Measurements from ENCODE around the gene CANT1. TPM values are rescaled to one million over a fixed set of nuclear protein-coding genes. Genes with fewer than 3 reads are reported as not detected.

The CANT1 gene
- total and polyA plus RNA-seq, 8 donors = 16.6 to 151 (median 40.7) TPM

DNA sequence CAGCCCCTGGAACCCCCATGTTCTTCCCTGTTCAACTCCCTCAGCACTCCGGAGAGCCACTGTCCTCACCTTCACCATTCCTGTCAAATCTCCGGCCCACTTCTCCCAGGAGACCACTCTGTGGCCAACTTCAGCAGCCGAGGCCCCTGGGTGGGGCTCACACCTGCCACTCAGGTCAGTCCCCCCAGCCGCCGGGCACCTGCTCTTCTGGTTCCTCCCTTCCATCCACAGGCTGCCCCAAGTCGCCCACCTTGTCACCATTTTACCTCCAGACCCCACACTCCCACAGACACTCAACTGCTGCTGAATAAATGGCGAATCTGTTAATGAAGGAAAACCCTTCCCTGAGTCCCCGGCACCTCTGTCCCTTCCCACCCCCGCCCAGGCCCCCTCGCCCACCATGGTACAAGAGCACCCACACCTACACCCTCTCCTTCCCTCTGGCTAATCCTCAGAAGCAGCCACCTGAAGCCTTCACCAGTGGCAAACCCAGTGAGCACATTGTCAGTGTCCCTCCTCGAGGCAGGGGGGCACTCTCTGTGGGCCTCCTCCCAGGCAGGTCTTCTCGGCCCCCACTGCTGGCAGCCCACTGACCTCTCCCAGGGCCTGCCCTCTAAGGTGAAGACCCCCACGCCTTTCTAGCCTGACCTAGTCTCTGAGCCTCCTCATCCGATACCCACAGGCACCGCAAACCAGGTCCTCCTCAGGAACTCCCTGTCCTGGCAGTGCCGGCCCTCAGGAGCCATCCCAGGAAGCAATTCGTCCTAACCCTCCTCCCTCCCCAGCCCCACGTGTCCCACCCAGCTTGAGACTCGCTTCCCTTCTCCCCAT is 8.2 kb downstream of the CANT1 start:
- no peak for DNase-seq
- WGBS, 5 donors = 59 to 70% (median 69%) methylated on average over 18 to 19 of the region's 19 CpGs
- H3K27ac ChIP-seq = peak overlapping the region in 2 of 5 donors; percentile 4 to 8

DNA sequence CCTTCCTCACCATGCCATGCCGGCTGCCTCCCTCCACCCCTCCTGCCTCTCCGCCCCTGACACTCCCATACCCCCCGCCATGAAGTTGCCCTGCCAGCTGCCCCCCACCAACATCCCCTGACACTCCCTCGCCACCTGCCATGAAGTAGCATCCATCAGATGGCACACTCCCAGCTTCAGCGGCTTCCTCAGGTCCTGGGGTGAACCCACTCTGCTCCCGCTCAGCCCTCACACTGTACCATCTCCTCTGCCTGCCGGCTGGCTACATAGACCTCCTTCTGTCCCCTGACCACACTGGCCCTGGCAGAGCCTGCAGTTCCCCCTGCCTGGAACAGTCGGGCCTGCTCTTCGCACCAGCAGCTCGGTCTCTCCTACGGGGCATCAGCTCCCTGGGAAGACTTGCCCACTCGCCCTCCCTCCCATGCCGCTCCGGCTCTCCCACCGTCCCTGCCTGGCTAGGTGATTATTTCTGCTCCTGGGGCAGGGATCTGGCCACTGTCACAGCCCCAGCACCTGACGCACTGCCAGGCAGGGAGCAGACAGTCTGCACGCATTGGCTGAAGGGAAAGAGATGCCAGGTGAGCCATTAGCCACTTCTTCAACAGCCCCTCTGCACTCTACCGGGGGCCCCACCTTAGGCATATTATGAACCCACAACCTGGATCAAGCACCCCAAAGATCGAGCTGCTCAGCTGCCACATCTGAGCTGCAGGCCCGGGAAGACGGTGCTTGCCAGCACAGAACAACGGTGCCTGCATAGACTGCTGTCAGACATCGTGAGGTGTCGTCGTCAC is 9.0 kb downstream of the CANT1 start:
- TF ChIP-seq, protein P1, sequence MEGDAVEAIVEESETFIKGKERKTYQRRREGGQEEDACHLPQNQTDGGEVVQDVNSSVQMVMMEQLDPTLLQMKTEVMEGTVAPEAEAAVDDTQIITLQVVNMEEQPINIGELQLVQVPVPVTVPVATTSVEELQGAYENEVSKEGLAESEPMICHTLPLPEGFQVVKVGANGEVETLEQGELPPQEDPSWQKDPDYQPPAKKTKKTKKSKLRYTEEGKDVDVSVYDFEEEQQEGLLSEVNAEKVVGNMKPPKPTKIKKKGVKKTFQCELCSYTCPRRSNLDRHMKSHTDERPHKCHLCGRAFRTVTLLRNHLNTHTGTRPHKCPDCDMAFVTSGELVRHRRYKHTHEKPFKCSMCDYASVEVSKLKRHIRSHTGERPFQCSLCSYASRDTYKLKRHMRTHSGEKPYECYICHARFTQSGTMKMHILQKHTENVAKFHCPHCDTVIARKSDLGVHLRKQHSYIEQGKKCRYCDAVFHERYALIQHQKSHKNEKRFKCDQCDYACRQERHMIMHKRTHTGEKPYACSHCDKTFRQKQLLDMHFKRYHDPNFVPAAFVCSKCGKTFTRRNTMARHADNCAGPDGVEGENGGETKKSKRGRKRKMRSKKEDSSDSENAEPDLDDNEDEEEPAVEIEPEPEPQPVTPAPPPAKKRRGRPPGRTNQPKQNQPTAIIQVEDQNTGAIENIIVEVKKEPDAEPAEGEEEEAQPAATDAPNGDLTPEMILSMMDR (IDR thresholded peaks at IDR 0.05) = no peak
- TF ChIP-seq POLR2AphosphoS5 (IDR thresholded peaks at IDR 0.05) = no peak
- TF ChIP-seq POLR2A (IDR thresholded peaks at IDR 0.05) = no peak
- TF ChIP-seq EP300 (IDR thresholded peaks at IDR 0.05) = no peak
- no peaks in the 10 kb centered on the region for H3K9me3 ChIP-seq
- DNase-seq = no peak
- intact Hi-C loops (cut with DNase I; ENCODE audit: low total_unique reads) = no loop called here
- H3K4me3 ChIP-seq = no peak overlapping the region
- H3K27ac ChIP-seq = peak overlapping the region in 1 of 5 donors; percentile 4
- H3K4me1 ChIP-seq = peaks cover 60 to 79% (median 69%) of the 10 kb centered on the region in 4 donors
- H3K27me3 ChIP-seq = no peaks in the 10 kb centered on the region
- 74 to 83% (median 77%) methylated on average over 22 to 25 of the region's 25 CpGs for WGBS, 5 donors
- peaks cover 20 to 64% (median 53%) of the 10 kb centered on the region in 4 donors for H3K36me3 ChIP-seq

More for the DNA sequence above, 8.2 kb downstream of the CANT1 start:
- no peaks in the 10 kb centered on the region for H3K9me3 ChIP-seq
- peaks cover 19 to 56% (median 45%) of the 10 kb centered on the region in 4 donors for H3K36me3 ChIP-seq
- H3K27me3 ChIP-seq = no peaks in the 10 kb centered on the region
- intact Hi-C loops (cut with DNase I; ENCODE audit: low total_unique reads) = no loop called here
- H3K4me3 ChIP-seq = no peak overlapping the region
- peaks cover 64 to 80% (median 72%) of the 10 kb centered on the region in 4 donors for H3K4me1 ChIP-seq
- no peak for TF ChIP-seq EP300 (IDR thresholded peaks at IDR 0.05)
- TF ChIP-seq POLR2A (IDR thresholded peaks at IDR 0.05) = no peak
- TF ChIP-seq, protein P1 (IDR thresholded peaks at IDR 0.05) = no peak
- no peak for TF ChIP-seq POLR2AphosphoS5 (IDR thresholded peaks at IDR 0.05)

DNA sequence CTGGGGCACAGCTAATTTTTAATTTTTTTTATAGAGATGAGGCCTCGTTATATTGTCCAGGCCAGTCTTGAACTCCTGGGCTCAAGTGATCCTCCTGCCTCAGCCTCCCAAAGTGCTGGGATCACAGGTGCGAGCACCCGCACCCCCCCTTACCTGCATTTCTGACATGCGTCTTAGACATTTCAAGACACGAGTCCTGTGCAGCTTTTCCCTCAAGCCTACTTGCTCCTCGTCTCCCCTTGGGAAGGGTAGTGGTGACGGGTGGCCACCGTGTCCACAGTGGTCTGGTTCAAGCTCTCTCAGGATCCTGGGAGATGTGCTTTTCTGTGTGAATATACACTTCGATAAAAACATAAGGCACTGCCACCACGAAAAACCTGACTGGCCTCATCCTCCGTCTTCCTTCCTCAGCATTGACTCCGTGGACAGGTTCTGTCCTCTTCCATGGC is 9.6 kb downstream of the CANT1 start:
- Histone ChIP-seq H3K9me3 (no peaks in the 10 kb centered on the region), H3K4me1 (peaks cover 57 to 79% (median 69%) of the 10 kb centered on the region in 4 donors), H3K27ac (no peak overlapping the region), H3K36me3 (peaks cover 20 to 70% (median 60%) of the 10 kb centered on the region in 4 donors), H3K27me3 (no peaks in the 10 kb centered on the region), H3K4me3 (no peak overlapping the region)
- DNase-seq = no peak
- intact Hi-C loops (cut with DNase I; ENCODE audit: low total_unique reads) = no loop called here
- WGBS, 5 donors = 90 to 95% (median 93%) methylated on average over 12 of the region's 12 CpGs
- TF ChIP-seq, protein P1 (IDR thresholded peaks at IDR 0.05) = no peak
- TF ChIP-seq EP300 (IDR thresholded peaks at IDR 0.05) = no peak
- no peak for TF ChIP-seq POLR2AphosphoS5 (IDR thresholded peaks at IDR 0.05)
- TF ChIP-seq POLR2A (IDR thresholded peaks at IDR 0.05) = no peak

DNA sequence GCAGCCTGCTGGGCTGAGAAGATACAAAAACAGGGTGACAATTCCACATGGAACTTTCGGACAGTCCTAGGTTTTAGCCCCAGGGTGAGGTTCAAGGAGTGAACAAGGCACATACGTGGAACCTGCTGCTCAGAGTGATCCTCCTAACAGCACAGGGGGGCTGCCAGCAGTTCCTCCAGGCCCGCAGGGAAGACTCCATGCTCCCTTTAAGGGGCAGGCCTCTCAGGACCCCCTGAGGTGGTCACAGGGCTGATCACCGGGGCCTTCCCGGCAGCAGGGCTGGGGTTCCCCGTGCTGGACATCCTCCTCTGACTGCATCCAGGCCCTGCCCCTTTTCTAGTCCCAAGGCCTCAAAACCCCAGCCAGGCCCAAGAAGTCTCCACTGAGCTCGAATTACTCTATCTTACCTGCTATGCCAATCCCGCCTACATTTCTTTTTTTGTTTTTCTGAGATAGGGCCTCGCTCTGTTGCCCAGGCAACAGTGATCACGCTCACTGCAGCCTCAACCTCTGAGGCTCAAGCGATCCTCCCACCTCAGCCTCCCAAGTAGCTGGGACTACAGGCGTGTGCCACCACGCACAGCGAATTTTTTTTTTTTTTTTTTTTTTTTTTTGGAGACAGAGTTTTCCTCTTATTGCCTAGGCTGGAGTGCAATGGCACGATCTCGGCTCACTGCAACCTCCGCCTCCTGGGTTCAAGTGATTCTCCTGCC is 10.4 kb downstream of the CANT1 start:
- no peak overlapping the region for H3K4me3 ChIP-seq
- 64 to 84% (median 80%) methylated on average over 16 to 17 of the region's 17 CpGs for WGBS, 5 donors
- intact Hi-C loops (cut with DNase I; ENCODE audit: low total_unique reads) = no loop called here
- no peaks in the 10 kb centered on the region for H3K27me3 ChIP-seq
- H3K36me3 ChIP-seq = peaks cover 20 to 78% (median 67%) of the 10 kb centered on the region in 4 donors
- H3K4me1 ChIP-seq = peaks cover 64 to 86% (median 76%) of the 10 kb centered on the region in 4 donors
- DNase-seq = no peak
- peak overlapping the region; percentile 66 to 83 (median 76) for H3K27ac ChIP-seq
- TF ChIP-seq EP300 (IDR thresholded peaks at IDR 0.05) = no peak
- TF ChIP-seq POLR2A (IDR thresholded peaks at IDR 0.05) = no peak
- no peak for TF ChIP-seq POLR2AphosphoS5 (IDR thresholded peaks at IDR 0.05)
- TF ChIP-seq, protein P1 (IDR thresholded peaks at IDR 0.05) = no peak
- H3K9me3 ChIP-seq = no peaks in the 10 kb centered on the region

Measured in stomach (tissue), 9 donors.